Liver (tissue), 9 donors: ENCODE data around the gene SECISBP2L. TPM values are rescaled to one million over a fixed set of nuclear protein-coding genes. Genes with fewer than 3 reads are reported as not detected.

Experiments used
- DNase-seq: peaks from one replicate; pipeline ENCODE4 v3.0.0-alpha.2; 2017; ENCODE audit warnings: low spot score
- H3K27ac ChIP-seq, 2 donors: one replicate each; pipeline ENCODE4 v1.7.0; 2013; ENCODE audit warnings: inconsistent platforms in 2 of 2, low read length in 2 of 2, control low read depth in 1 of 2, low read depth in 1 of 2, mild to moderate bottlenecking in 1 of 2
- H3K27me3 ChIP-seq, 4 donors: one replicate each; pipeline versions ENCODE4 v1.6.1 to v1.7.0; 2013; ENCODE audit warnings: low read length in 3 of 4, inconsistent platforms in 1 of 4, mild to moderate bottlenecking in 1 of 4, moderate library complexity in 1 of 4; ENCODE audit not compliant: control insufficient read depth in 4 of 4, insufficient read depth in 4 of 4
- H3K36me3 ChIP-seq, 4 donors: one replicate each; pipeline versions ENCODE4 v1.6.1 to v1.7.0; 2013; ENCODE audit warnings: low read length in 3 of 4, mild to moderate bottlenecking in 3 of 4, low read depth in 1 of 4, moderate library complexity in 1 of 4; ENCODE audit not compliant: control insufficient read depth in 4 of 4, insufficient read depth in 3 of 4
- H3K4me1 ChIP-seq, 4 donors: one replicate each; pipeline versions ENCODE4 v1.6.1 to v1.7.0; 2013; ENCODE audit warnings: low read length in 3 of 4, mild to moderate bottlenecking in 3 of 4, moderate library complexity in 1 of 4; ENCODE audit not compliant: control insufficient read depth in 4 of 4, insufficient read depth in 4 of 4
- H3K4me3 ChIP-seq, 3 donors: one replicate each; pipeline versions ENCODE4 v1.6.1 to v1.7.0; 2013; ENCODE audit warnings: low read length in 3 of 3, control low read depth in 1 of 3, low read depth in 1 of 3, mild to moderate bottlenecking in 1 of 3
- H3K9ac ChIP-seq, 2 donors: one replicate each; pipeline ENCODE4 v1.7.0; 2013; ENCODE audit warnings: low read length in 2 of 2, mild to moderate bottlenecking in 2 of 2, moderate library complexity in 2 of 2, control low read depth in 1 of 2, low read depth in 1 of 2
- H3K9me3 ChIP-seq, 4 donors: one replicate each; pipeline versions ENCODE4 v1.6.1 to v1.7.0; 2013; ENCODE audit warnings: low read length in 3 of 4; ENCODE audit not compliant: control insufficient read depth in 4 of 4
- ATF3 ChIP-seq: IDR thresholded peaks from 2 replicates; pipeline ENCODE4 v1.6.1; 2016; ENCODE audit warnings: antibody characterized with exemption
- EGR1 ChIP-seq, 2 donors: IDR thresholded peaks; 2 replicates each; pipeline ENCODE4 v1.6.1; 2016 to 2018; ENCODE audit warnings: antibody characterized with exemption in 2 of 2, low read depth in 2 of 2
- FOXA1 ChIP-seq: IDR thresholded peaks from 2 replicates; pipeline ENCODE4 v1.6.1; 2016; ENCODE audit warnings: antibody characterized with exemption
- FOXA2 ChIP-seq: IDR thresholded peaks from 2 replicates; pipeline ENCODE4 v1.6.1; 2016; ENCODE audit warnings: antibody characterized with exemption
- GABPA ChIP-seq, 2 donors: IDR thresholded peaks in 1 of 2; conservative IDR thresholded peaks in 1 of 2; 2 replicates each; pipeline ENCODE4 v1.6.1; 2016; ENCODE audit warnings: antibody characterized with exemption in 2 of 2, mild to moderate bottlenecking in 1 of 2, moderate library complexity in 1 of 2
- HNF4A ChIP-seq, 2 donors: conservative IDR thresholded peaks; 2 replicates each; pipeline ENCODE4 v1.6.1; 2016; ENCODE audit warnings: antibody characterized with exemption in 2 of 2, mild to moderate bottlenecking in 2 of 2
- HNF4G ChIP-seq: IDR thresholded peaks from 2 replicates; pipeline ENCODE4 v1.6.1; 2016; ENCODE audit warnings: antibody characterized with exemption
- JUND ChIP-seq, 2 donors: IDR thresholded peaks; 2 replicates each; pipeline ENCODE4 v1.6.1; 2016; ENCODE audit warnings: antibody characterized with exemption in 2 of 2
- NR2F2 ChIP-seq: IDR thresholded peaks from 2 replicates; pipeline ENCODE4 v1.6.1; 2016; ENCODE audit warnings: antibody characterized with exemption
- RAD21 ChIP-seq, 2 donors: IDR thresholded peaks; 2 replicates each; pipeline ENCODE4 v1.6.1; 2016; ENCODE audit warnings: antibody characterized with exemption in 2 of 2, mild to moderate bottlenecking in 2 of 2
- REST ChIP-seq: IDR thresholded peaks from 2 replicates; pipeline ENCODE4 v1.6.1; 2016; ENCODE audit warnings: antibody characterized with exemption, mild to moderate bottlenecking
- RXRA ChIP-seq, 2 donors: IDR thresholded peaks; 2 replicates each; pipeline ENCODE4 v1.6.1; 2017 to 2018; ENCODE audit warnings: antibody characterized with exemption in 2 of 2, mild to moderate bottlenecking in 1 of 2
- TAF1 ChIP-seq: conservative IDR thresholded peaks from 2 replicates; pipeline ENCODE4 v1.6.1; 2016; ENCODE audit warnings: antibody characterized with exemption, mild to moderate bottlenecking
- YY1 ChIP-seq: IDR thresholded peaks from 2 replicates; pipeline ENCODE4 v1.6.1; 2016; ENCODE audit warnings: antibody characterized with exemption, mild to moderate bottlenecking
- WGBS: extraction: QIAGEN DNeasy Blood & Tissue Kit; methylation state at CpG from one replicate; pipeline ENCODE4 v1.1.7; 2013; 5-methylcytosine and 5-hydroxymethylcytosine counted together
- polyA plus RNA-seq, 2 donors: library from polyadenylated mRNA; stranded (reverse) in 1 of 2; unstranded in 1 of 2; fragments of 200-250 nt in 1 of 2; fragments of >200 nt in 1 of 2; fragmentation: Nextera tagmentation in 1 of 2; extraction: Ambion mirVana in 1 of 2; gene quantifications; one replicate each; pipeline versions ENCODE4 v1.2.1 to v1.2.3, GENCODE V29; 2013 to 2015
- total RNA-seq, 2 donors: library from RNA; depleted of rRNA; stranded (reverse); fragments of >200 nt; gene quantifications; one replicate each; pipeline ENCODE4 v1.2.3, GENCODE V29; 2014
- TF ChIP-seq, protein P1 (sequence below): fragments of 150-350 bp; IDR thresholded peaks from 2 replicates; pipeline ENCODE4 v1.5.1; 2017; ENCODE audit warnings: improper control_type of control experiment, low read depth, low read length; ENCODE audit not compliant: missing input control
- TF ChIP-seq, protein P2 (sequence below): IDR thresholded peaks from 2 replicates; pipeline ENCODE4 v1.6.1; 2016; ENCODE audit warnings: antibody characterized with exemption
- TF ChIP-seq, protein P3 (sequence below): IDR thresholded peaks from 2 replicates; pipeline ENCODE4 v1.6.1; 2016; ENCODE audit warnings: antibody characterized with exemption
- donor health status: healthy.
- donor health status: healthy.
- donor health status: healthy.
- donor health status: healthy.
- donor health status: healthy.

Gene SECISBP2L
- total and polyA plus RNA-seq, 4 donors: 5.7 to 15.7 (median 14.3) TPM

- no peak for DNase-seq
- Histone ChIP-seq H3K27ac (no peak overlapping the region), H3K4me1 (peaks cover 3 to 42% (median 25%) of the 10 kb centered on the region in 4 donors), H3K36me3 (peaks cover 0 to 4% (median 0%) of the 10 kb centered on the region in 4 donors), H3K27me3 (no peaks in the 10 kb centered on the region), H3K9me3 (no peaks in the 10 kb centered on the region), H3K9ac (no peak overlapping the region), H3K4me3 (no peak overlapping the region)
- WGBS: 80% methylated on average over 4 of the region's 4 CpGs
- TF ChIP-seq YY1 (no peak), FOXA1 (no peak), NR2F2 (no peak), REST (no peak), EGR1 (IDR thresholded peaks at IDR 0.05; ENCODE audit: low read depth in 2 of 2) (no peak), RXRA (IDR thresholded peaks at IDR 0.05) (no peak), FOXA2 (no peak), TAF1 (no peak), HNF4A (conservative IDR thresholded peaks at IDR 0.05) (no peak), GABPA (IDR thresholded peaks at IDR 0.05 in 1 of 2, conservative IDR thresholded peaks at IDR 0.05 in 1 of 2) (no peak), JUND (IDR thresholded peaks at IDR 0.05) (no peak)
- TF ChIP-seq, protein P1, sequence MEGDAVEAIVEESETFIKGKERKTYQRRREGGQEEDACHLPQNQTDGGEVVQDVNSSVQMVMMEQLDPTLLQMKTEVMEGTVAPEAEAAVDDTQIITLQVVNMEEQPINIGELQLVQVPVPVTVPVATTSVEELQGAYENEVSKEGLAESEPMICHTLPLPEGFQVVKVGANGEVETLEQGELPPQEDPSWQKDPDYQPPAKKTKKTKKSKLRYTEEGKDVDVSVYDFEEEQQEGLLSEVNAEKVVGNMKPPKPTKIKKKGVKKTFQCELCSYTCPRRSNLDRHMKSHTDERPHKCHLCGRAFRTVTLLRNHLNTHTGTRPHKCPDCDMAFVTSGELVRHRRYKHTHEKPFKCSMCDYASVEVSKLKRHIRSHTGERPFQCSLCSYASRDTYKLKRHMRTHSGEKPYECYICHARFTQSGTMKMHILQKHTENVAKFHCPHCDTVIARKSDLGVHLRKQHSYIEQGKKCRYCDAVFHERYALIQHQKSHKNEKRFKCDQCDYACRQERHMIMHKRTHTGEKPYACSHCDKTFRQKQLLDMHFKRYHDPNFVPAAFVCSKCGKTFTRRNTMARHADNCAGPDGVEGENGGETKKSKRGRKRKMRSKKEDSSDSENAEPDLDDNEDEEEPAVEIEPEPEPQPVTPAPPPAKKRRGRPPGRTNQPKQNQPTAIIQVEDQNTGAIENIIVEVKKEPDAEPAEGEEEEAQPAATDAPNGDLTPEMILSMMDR: no peak
- TF ChIP-seq, protein P2, sequence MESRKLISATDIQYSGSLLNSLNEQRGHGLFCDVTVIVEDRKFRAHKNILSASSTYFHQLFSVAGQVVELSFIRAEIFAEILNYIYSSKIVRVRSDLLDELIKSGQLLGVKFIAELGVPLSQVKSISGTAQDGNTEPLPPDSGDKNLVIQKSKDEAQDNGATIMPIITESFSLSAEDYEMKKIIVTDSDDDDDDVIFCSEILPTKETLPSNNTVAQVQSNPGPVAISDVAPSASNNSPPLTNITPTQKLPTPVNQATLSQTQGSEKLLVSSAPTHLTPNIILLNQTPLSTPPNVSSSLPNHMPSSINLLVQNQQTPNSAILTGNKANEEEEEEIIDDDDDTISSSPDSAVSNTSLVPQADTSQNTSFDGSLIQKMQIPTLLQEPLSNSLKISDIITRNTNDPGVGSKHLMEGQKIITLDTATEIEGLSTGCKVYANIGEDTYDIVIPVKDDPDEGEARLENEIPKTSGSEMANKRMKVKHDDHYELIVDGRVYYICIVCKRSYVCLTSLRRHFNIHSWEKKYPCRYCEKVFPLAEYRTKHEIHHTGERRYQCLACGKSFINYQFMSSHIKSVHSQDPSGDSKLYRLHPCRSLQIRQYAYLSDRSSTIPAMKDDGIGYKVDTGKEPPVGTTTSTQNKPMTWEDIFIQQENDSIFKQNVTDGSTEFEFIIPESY: no peak
Observed at GRCh38 chr15:48984811-48985352, 61.4 kb downstream of the SECISBP2L start.

GRCh38 chr15:48984021-48984710 is 62.1 kb downstream of the SECISBP2L start:
- H3K36me3 ChIP-seq: peaks cover 0 to 4% (median 0%) of the 10 kb centered on the region in 4 donors
- no peak overlapping the region for H3K4me3 ChIP-seq
- 69% methylated on average over 7 of the region's 7 CpGs for WGBS
- no peak overlapping the region for H3K27ac ChIP-seq
- no peaks in the 10 kb centered on the region for H3K9me3 ChIP-seq
- DNase-seq: no peak
- H3K27me3 ChIP-seq: no peaks in the 10 kb centered on the region
- no peak overlapping the region for H3K9ac ChIP-seq
- peaks cover 3 to 42% (median 25%) of the 10 kb centered on the region in 4 donors for H3K4me1 ChIP-seq
- TF ChIP-seq FOXA2 (no peak), NR2F2 (no peak), JUND (IDR thresholded peaks at IDR 0.05) (no peak), HNF4G (no peak), HNF4A (conservative IDR thresholded peaks at IDR 0.05) (no peak), RAD21 (IDR thresholded peaks at IDR 0.05) (no peak), EGR1 (IDR thresholded peaks at IDR 0.05; ENCODE audit: low read depth in 2 of 2) (no peak), GABPA (IDR thresholded peaks at IDR 0.05 in 1 of 2, conservative IDR thresholded peaks at IDR 0.05 in 1 of 2) (no peak), TAF1 (no peak), ATF3 (no peak)
- TF ChIP-seq, protein P2: no peak
- TF ChIP-seq, protein P3, sequence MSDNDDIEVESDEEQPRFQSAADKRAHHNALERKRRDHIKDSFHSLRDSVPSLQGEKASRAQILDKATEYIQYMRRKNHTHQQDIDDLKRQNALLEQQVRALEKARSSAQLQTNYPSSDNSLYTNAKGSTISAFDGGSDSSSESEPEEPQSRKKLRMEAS: no peak
